Activated B cell treated with CpG ODN at 0.5 μM for 24 hours (primary cell): ENCODE results near the gene SLCO4A1. TPM values are rescaled to one million over a fixed set of nuclear protein-coding genes. Genes with fewer than 3 reads are reported as not detected.
"Not testable (repeated sequence)": the region's sequence is repeated elsewhere in the genome, so short reads cannot be mapped to it uniquely, and the experiment has no call there.

Experiments
- ATAC-seq: fragments of 200-7000 bp; cut with Tn5 transposase; one replicate; pipeline ENCODE4 v1.10.0; 2021; ENCODE audit warnings: low read depth, mild to moderate bottlenecking, moderate library complexity
- CTCF ChIA-PET: fragments of 350-600 bp; sonication (Branson Sonifier 250); formaldehyde crosslinking; loops from one replicate; lab custom pipeline; 2021; ENCODE audit warnings: antibody characterized with exemption; lab: Charles Lee
- POLR2A ChIA-PET: fragments of 350-600 bp; sonication (Branson Sonifier 250); formaldehyde crosslinking; loops from one replicate; lab custom pipeline; 2021; ENCODE audit warnings: antibody characterized with exemption; lab: Charles Lee
- DNase-seq: peaks from one replicate; pipeline ENCODE4 v3.0.0; 2022
- H3K27ac Mint-ChIP-seq: one replicate; pipeline ENCODE4 v1.8.0; 2020; ENCODE audit warnings: mixed read lengths
- H3K27me3 Mint-ChIP-seq: one replicate; pipeline ENCODE4 v1.8.0; 2021; ENCODE audit warnings: mixed read lengths
- H3K36me3 Mint-ChIP-seq: one replicate; pipeline ENCODE4 v1.8.0; 2021; ENCODE audit warnings: low read depth, mixed read lengths
- H3K4me1 Mint-ChIP-seq: one replicate; pipeline ENCODE4 v1.8.0; 2021; ENCODE audit warnings: mixed read lengths
- H3K4me3 Mint-ChIP-seq: one replicate; pipeline ENCODE4 v1.8.0; 2020; ENCODE audit warnings: mild to moderate bottlenecking, mixed read lengths
- H3K9me3 Mint-ChIP-seq: one replicate; pipeline ENCODE4 v1.8.0; 2020; ENCODE audit warnings: mixed read lengths
- CTCF ChIP-seq: fragments of 200-600 bp; IDR thresholded peaks from one replicate; pipeline ENCODE4 v1.8.0; 2022; ENCODE audit warnings: antibody characterized with exemption, mild to moderate bottlenecking
- intact Hi-C: fragments of 100-400 bp; cut with micrococcal nuclease; formaldehyde crosslinking; loops from one replicate; pipeline ENCODE4 v1.15.1; 2024
- total RNA-seq: library from RNA; stranded (reverse); gene quantifications from 2 replicates; pipeline ENCODE4 v1.2.3, GENCODE V29; 2022

Gene SLCO4A1
- total RNA-seq, 1 donor from 2014 or later = 38.9 TPM

GRCh38 chr20:62625516-62625915 is 16.8 kb upstream of the SLCO4A1 start:
- Mint-ChIP-seq H3K4me1 (peaks cover 39% of the 10 kb centered on the region), H3K27me3 (no peaks in the 10 kb centered on the region), H3K4me3 (no peak overlapping the region), H3K9me3 (no peaks in the 10 kb centered on the region), H3K36me3 (no peaks in the 10 kb centered on the region), H3K27ac (peak overlapping the region; percentile 98)
- DNase-seq = no peak
- no peak for TF ChIP-seq CTCF
- ATAC-seq = no peak
- POLR2A ChIA-PET = interaction anchor here (7.4 to 11.0 kb wide), 3 partner anchors 16 to 170 kb away, joined by 48 to 147 read pairs (median 134); partner anchors contain the start of genes MRGBP and SLCO4A1
- CTCF ChIA-PET = interaction anchor here (0.9 to 2.5 kb wide), 3 partner anchors 17 to 42 kb away, joined by 3 to 7 read pairs (median 5); partner anchors contain the start of gene SLCO4A1
- intact Hi-C loops = loop anchor here (10.0 kb wide), 1 partner anchor 299 kb away; the partner anchor contains the start of gene DIDO1

GRCh38 chr20:62625921-62626547 is 16.3 kb upstream of the SLCO4A1 start:
- no peak overlapping the region for H3K4me3 Mint-ChIP-seq
- ChIA-PET CTCF (interaction anchor here (1.8 kb wide), 1 partner anchor 30 kb away, joined by 5 read pairs; no protein-coding TSS in a partner anchor), POLR2A (interaction anchor here (7.4 to 11.0 kb wide), 3 partner anchors 16 to 169 kb away, joined by 48 to 147 read pairs (median 134); partner anchors contain the start of genes MRGBP and SLCO4A1)
- H3K4me1 Mint-ChIP-seq = peaks cover 40% of the 10 kb centered on the region
- H3K36me3 Mint-ChIP-seq = no peaks in the 10 kb centered on the region
- DNase-seq = no peak
- H3K27me3 Mint-ChIP-seq = no peaks in the 10 kb centered on the region
- intact Hi-C loops = loop anchor here (10.0 kb wide), 1 partner anchor 299 kb away; the partner anchor contains the start of gene DIDO1
- ATAC-seq = no peak
- TF ChIP-seq CTCF = no peak
- no peaks in the 10 kb centered on the region for H3K9me3 Mint-ChIP-seq
- no peak overlapping the region for H3K27ac Mint-ChIP-seq

- CTCF ChIA-PET = interaction anchor here (1.1 kb wide), 1 partner anchor 166 kb away, joined by 3 read pairs; no protein-coding TSS in a partner anchor
- not testable (repeated sequence) for H3K4me3 Mint-ChIP-seq, DNase-seq
Observed at GRCh38 chr20:62627425-62627824, 14.9 kb upstream of the SLCO4A1 start.

GRCh38 chr20:62627901-62628612 is 14.2 kb upstream of the SLCO4A1 start:
- POLR2A ChIA-PET = interaction anchor here (1.5 to 11.0 kb wide), 5 partner anchors 10 to 167 kb away, joined by 3 to 147 read pairs (median 48); partner anchors contain the start of genes MRGBP and SLCO4A1
- H3K27ac Mint-ChIP-seq = no peak overlapping the region

More at GRCh38 chr20:62627425-62627824, 14.9 kb upstream of the SLCO4A1 start:
- not testable (repeated sequence) for H3K27me3 Mint-ChIP-seq, ATAC-seq, H3K27ac Mint-ChIP-seq, H3K36me3 Mint-ChIP-seq, H3K9me3 Mint-ChIP-seq
- POLR2A ChIA-PET = interaction anchor here (7.4 to 11.0 kb wide), 3 partner anchors 14 to 168 kb away, joined by 48 to 147 read pairs (median 134); partner anchors contain the start of genes MRGBP and SLCO4A1
- H3K4me1 Mint-ChIP-seq = peaks cover 31% of the 10 kb centered on the region
- intact Hi-C loops = loop anchor here (10.0 kb wide), 1 partner anchor 297 kb away; the partner anchor contains the start of gene DIDO1

More at GRCh38 chr20:62627901-62628612, 14.2 kb upstream of the SLCO4A1 start:
- no peaks in the 10 kb centered on the region for H3K9me3 Mint-ChIP-seq
- DNase-seq (peak; percentile 48), ATAC-seq (peak; percentile 22)
- H3K4me1 Mint-ChIP-seq = peaks cover 25% of the 10 kb centered on the region
- no peaks in the 10 kb centered on the region for H3K36me3 Mint-ChIP-seq
- H3K4me3 Mint-ChIP-seq = peak overlapping the region; percentile 70
- intact Hi-C loops = loop anchor here (1.0 to 10.0 kb wide), 4 partner anchors 10 to 297 kb away; partner anchors contain the start of genes DIDO1 and SLCO4A1
- no peaks in the 10 kb centered on the region for H3K27me3 Mint-ChIP-seq
- CTCF ChIA-PET = interaction anchor here (1.0 to 1.1 kb wide), 2 partner anchors 12 to 14 kb away, joined by 4 read pairs; partner anchors contain the start of gene SLCO4A1
- TF ChIP-seq CTCF = no peak
